ENCODE measurements around the gene VSTM5.
"Not testable (repeated sequence)": the region's sequence is repeated elsewhere in the genome, so short reads cannot be mapped to it uniquely, and the experiment has no call there.

Gene VSTM5

GRCh38 chr11:93850594-93851018 lies at the start of gene VSTM5:
Gene VSTM5, minus strand, starts transcription at chr11:93850618. Its CDS starts 116 bp downstream, at chr11:93850502.
- no peak for DNase-seq (ENCODE audit: low read depth in 2 of 2)

- no peak for DNase-seq (ENCODE audit: low read depth in 2 of 2)
These were observed 44.9 kb upstream of the VSTM5 start for GRCh38 chr11:93895106-93895862.

- no peak for DNase-seq (ENCODE audit: low read depth in 2 of 2)
These were observed 40.1 kb upstream of the VSTM5 start for GRCh38 chr11:93890391-93891051.

- DNase-seq (ENCODE audit: low read depth in 2 of 2): no peak
These were observed 36.7 kb upstream of the VSTM5 start for GRCh38 chr11:93887111-93887510.

- DNase-seq (ENCODE audit: low read depth in 2 of 2): not testable (repeated sequence)
These were observed 28.7 kb upstream of the VSTM5 start for GRCh38 chr11:93879114-93879513.

- DNase-seq (ENCODE audit: low read depth in 2 of 2): no peak
These were observed 25.2 kb upstream of the VSTM5 start for GRCh38 chr11:93875637-93876036.

GRCh38 chr11:93871526-93871925 lies 21.1 kb upstream of the VSTM5 start:
- DNase-seq (ENCODE audit: low read depth in 2 of 2): no peak

GRCh38 chr11:93870616-93871015 lies 20.2 kb upstream of the VSTM5 start:
- no peak for DNase-seq (ENCODE audit: low read depth in 2 of 2)

GRCh38 chr11:93869830-93870229 lies 19.4 kb upstream of the VSTM5 start:
- DNase-seq (ENCODE audit: low read depth in 2 of 2): no peak

GRCh38 chr11:93868404-93868803 lies 18.0 kb upstream of the VSTM5 start:
- DNase-seq (ENCODE audit: low read depth in 2 of 2): not testable (repeated sequence)

GRCh38 chr11:93861808-93862207 lies 11.4 kb upstream of the VSTM5 start:
- no peak for DNase-seq (ENCODE audit: low read depth in 2 of 2)

GRCh38 chr11:93858121-93858775 lies 7.8 kb upstream of the VSTM5 start:
- no peak for DNase-seq (ENCODE audit: low read depth in 2 of 2)

GRCh38 chr11:93857413-93858120 lies 7.1 kb upstream of the VSTM5 start:
- DNase-seq (ENCODE audit: low read depth in 2 of 2): no peak

- DNase-seq (ENCODE audit: low read depth in 2 of 2): no peak
These were observed 1.8 kb upstream of the VSTM5 start for GRCh38 chr11:93852242-93852641.

GRCh38 chr11:93849751-93850593 lies 446 bp downstream of the VSTM5 start:
- no peak for DNase-seq (ENCODE audit: low read depth in 2 of 2)

- no peak for DNase-seq (ENCODE audit: low read depth in 2 of 2)
These were observed 1.2 kb downstream of the VSTM5 start for GRCh38 chr11:93849201-93849600.

GRCh38 chr11:93846411-93846810 lies 4.0 kb downstream of the VSTM5 start:
- DNase-seq (ENCODE audit: low read depth in 2 of 2): no peak

- no peak for DNase-seq (ENCODE audit: low read depth in 2 of 2)
These were observed 5.0 kb downstream of the VSTM5 start for GRCh38 chr11:93845181-93846092.

GRCh38 chr11:93844568-93844967 lies 5.8 kb downstream of the VSTM5 start:
- no peak for DNase-seq (ENCODE audit: low read depth in 2 of 2)

- no peak for DNase-seq (ENCODE audit: low read depth in 2 of 2)
These were observed 6.5 kb downstream of the VSTM5 start for GRCh38 chr11:93843906-93844305.
